Measurements from ENCODE around the gene LACTB.

Gene LACTB

GRCh38 chr15:63166219-63166618 lies 44.6 kb downstream of the LACTB start:
- no peaks in the 10 kb centered on the region for H3K27me3 Mint-ChIP-seq
- H3K4me1 Mint-ChIP-seq (ENCODE audit: low read depth), result peaks cover 5% of the 10 kb centered on the region
- H3K27ac Mint-ChIP-seq, result no peak overlapping the region
- H3K4me3 Mint-ChIP-seq, result no peak overlapping the region
- no peaks in the 10 kb centered on the region for H3K9me3 Mint-ChIP-seq (ENCODE audit: low read depth)
- no peaks in the 10 kb centered on the region for H3K36me3 Mint-ChIP-seq

- Mint-ChIP-seq H3K27ac (no peak overlapping the region), H3K27me3 (no peaks in the 10 kb centered on the region), H3K9me3 (ENCODE audit: low read depth) (no peaks in the 10 kb centered on the region), H3K4me1 (ENCODE audit: low read depth) (peaks cover 5% of the 10 kb centered on the region), H3K36me3 (no peaks in the 10 kb centered on the region), H3K4me3 (no peak overlapping the region)
Measured at GRCh38 chr15:63169788-63170187, 48.1 kb downstream of the LACTB start.

- peaks cover 5% of the 10 kb centered on the region for H3K4me1 Mint-ChIP-seq (ENCODE audit: low read depth)
- H3K36me3 Mint-ChIP-seq, result no peaks in the 10 kb centered on the region
- H3K27me3 Mint-ChIP-seq, result no peaks in the 10 kb centered on the region
- no peaks in the 10 kb centered on the region for H3K9me3 Mint-ChIP-seq (ENCODE audit: low read depth)
- no peak overlapping the region for H3K27ac Mint-ChIP-seq
- H3K4me3 Mint-ChIP-seq, result no peak overlapping the region
Measured at GRCh38 chr15:63172376-63172775, 50.7 kb downstream of the LACTB start.

- Mint-ChIP-seq H3K36me3 (no peaks in the 10 kb centered on the region), H3K4me3 (no peak overlapping the region), H3K4me1 (ENCODE audit: low read depth) (peaks cover 11% of the 10 kb centered on the region), H3K27ac (no peak overlapping the region), H3K9me3 (ENCODE audit: low read depth) (no peaks in the 10 kb centered on the region), H3K27me3 (no peaks in the 10 kb centered on the region)
Measured at GRCh38 chr15:63172851-63173451, 51.3 kb downstream of the LACTB start.

GRCh38 chr15:63176302-63176701 lies 54.6 kb downstream of the LACTB start:
- Mint-ChIP-seq H3K27me3 (no peaks in the 10 kb centered on the region), H3K27ac (no peak overlapping the region), H3K9me3 (ENCODE audit: low read depth) (no peaks in the 10 kb centered on the region)

GRCh38 chr15:63178034-63178433 lies 56.4 kb downstream of the LACTB start:
- Mint-ChIP-seq H3K4me3 (no peak overlapping the region), H3K9me3 (ENCODE audit: low read depth) (no peaks in the 10 kb centered on the region), H3K27me3 (no peaks in the 10 kb centered on the region), H3K36me3 (no peaks in the 10 kb centered on the region), H3K4me1 (ENCODE audit: low read depth) (peaks cover 11% of the 10 kb centered on the region), H3K27ac (peak overlapping the region; percentile 61)

More at GRCh38 chr15:63176302-63176701, 54.6 kb downstream of the LACTB start:
- Mint-ChIP-seq H3K4me3 (no peak overlapping the region), H3K4me1 (ENCODE audit: low read depth) (peaks cover 11% of the 10 kb centered on the region), H3K36me3 (no peaks in the 10 kb centered on the region)

- Mint-ChIP-seq H3K9me3 (ENCODE audit: low read depth) (no peaks in the 10 kb centered on the region), H3K4me3 (no peak overlapping the region)
Measured at GRCh38 chr15:63180746-63181145, 59.1 kb downstream of the LACTB start.

GRCh38 chr15:63181648-63182047 lies 60.0 kb downstream of the LACTB start:
- H3K4me3 Mint-ChIP-seq, result no peak overlapping the region
- H3K27me3 Mint-ChIP-seq, result no peaks in the 10 kb centered on the region
- H3K36me3 Mint-ChIP-seq, result no peaks in the 10 kb centered on the region
- H3K4me1 Mint-ChIP-seq (ENCODE audit: low read depth), result peaks cover 11% of the 10 kb centered on the region
- H3K27ac Mint-ChIP-seq, result no peak overlapping the region
- no peaks in the 10 kb centered on the region for H3K9me3 Mint-ChIP-seq (ENCODE audit: low read depth)

More at GRCh38 chr15:63180746-63181145, 59.1 kb downstream of the LACTB start:
- no peaks in the 10 kb centered on the region for H3K27me3 Mint-ChIP-seq
- H3K4me1 Mint-ChIP-seq (ENCODE audit: low read depth), result peaks cover 11% of the 10 kb centered on the region
- H3K36me3 Mint-ChIP-seq, result no peaks in the 10 kb centered on the region
- H3K27ac Mint-ChIP-seq, result no peak overlapping the region

GRCh38 chr15:63185206-63185605 lies 63.5 kb downstream of the LACTB start:
- peaks cover 12% of the 10 kb centered on the region for H3K4me1 Mint-ChIP-seq (ENCODE audit: low read depth)
- H3K27ac Mint-ChIP-seq, result no peak overlapping the region
- H3K36me3 Mint-ChIP-seq, result no peaks in the 10 kb centered on the region

GRCh38 chr15:63186065-63186464 lies 64.4 kb downstream of the LACTB start:
- Mint-ChIP-seq H3K27ac (no peak overlapping the region), H3K9me3 (ENCODE audit: low read depth) (no peaks in the 10 kb centered on the region), H3K4me1 (ENCODE audit: low read depth) (peaks cover 12% of the 10 kb centered on the region), H3K36me3 (peaks cover 7% of the 10 kb centered on the region), H3K27me3 (no peaks in the 10 kb centered on the region), H3K4me3 (no peak overlapping the region)

More at GRCh38 chr15:63185206-63185605, 63.5 kb downstream of the LACTB start:
- H3K4me3 Mint-ChIP-seq, result no peak overlapping the region
- H3K9me3 Mint-ChIP-seq (ENCODE audit: low read depth), result no peaks in the 10 kb centered on the region
- no peaks in the 10 kb centered on the region for H3K27me3 Mint-ChIP-seq

GRCh38 chr15:63187589-63188226 lies 66.0 kb downstream of the LACTB start:
- Mint-ChIP-seq H3K27ac (no peak overlapping the region), H3K4me1 (ENCODE audit: low read depth) (peaks cover 28% of the 10 kb centered on the region), H3K9me3 (ENCODE audit: low read depth) (no peaks in the 10 kb centered on the region), H3K27me3 (no peaks in the 10 kb centered on the region), H3K36me3 (peaks cover 7% of the 10 kb centered on the region), H3K4me3 (peak overlapping the region; percentile 100)

GRCh38 chr15:63188247-63188925 lies 66.7 kb downstream of the LACTB start:
- Mint-ChIP-seq H3K36me3 (peaks cover 7% of the 10 kb centered on the region), H3K27me3 (no peaks in the 10 kb centered on the region), H3K9me3 (ENCODE audit: low read depth) (no peaks in the 10 kb centered on the region), H3K4me3 (peak overlapping the region; percentile 100), H3K27ac (peak overlapping the region; percentile 94), H3K4me1 (ENCODE audit: low read depth) (peaks cover 34% of the 10 kb centered on the region)

- H3K27me3 Mint-ChIP-seq, result no peaks in the 10 kb centered on the region
- H3K36me3 Mint-ChIP-seq, result peaks cover 7% of the 10 kb centered on the region
- H3K27ac Mint-ChIP-seq, result peak within 1 kb of the TSS; percentile 96
- peak within 1 kb of the TSS; percentile 100 for H3K4me3 Mint-ChIP-seq
- peaks cover 40% of the 10 kb centered on the region for H3K4me1 Mint-ChIP-seq (ENCODE audit: low read depth)
- no peaks in the 10 kb centered on the region for H3K9me3 Mint-ChIP-seq (ENCODE audit: low read depth)
Measured at GRCh38 chr15:63188926-63189871, 67.5 kb downstream of the LACTB start, which contains the start of gene RAB8B. TSS of gene RAB8B (plus strand) at chr15:63189606. CDS start at chr15:63189625, 19 bp downstream.

- H3K9me3 Mint-ChIP-seq (ENCODE audit: low read depth), result no peaks in the 10 kb centered on the region
- H3K27ac Mint-ChIP-seq, result peak overlapping the region; percentile 96
- peak overlapping the region; percentile 100 for H3K4me3 Mint-ChIP-seq
- H3K36me3 Mint-ChIP-seq, result peaks cover 8% of the 10 kb centered on the region
- H3K4me1 Mint-ChIP-seq (ENCODE audit: low read depth), result peaks cover 50% of the 10 kb centered on the region
- no peaks in the 10 kb centered on the region for H3K27me3 Mint-ChIP-seq
Measured at GRCh38 chr15:63189941-63190768, 68.5 kb downstream of the LACTB start.

All from activated naive CD8-positive, alpha-beta T cell (primary cell).